ENCODE measurements around the gene AVEN.

- TF ChIP-seq CTCF (conservative IDR thresholded peaks at IDR 0.05; ENCODE audit: low read depth, low read length) = no peak
- TF ChIP-seq RCOR1 (IDR thresholded peaks at IDR 0.05; ENCODE audit: insufficient replicate concordance, low read length) = no peak
Observed at GRCh38 chr15:34065261-34065660, 26.3 kb upstream of the AVEN start.

Measured in IMR-90 (cell line).